Loucy (cell line): ENCODE measurements around the gene FDCSP.

Source experiments
- H2AFZ ChIP-seq: fragments of 200-600 bp; sonication (generic); 2 replicates; pipeline ENCODE4 v1.6.0; 2016; ENCODE audit warnings: antibody characterized with exemption, mild to moderate bottlenecking, low read length, moderate library complexity
- H3F3A ChIP-seq: fragments of 200-600 bp; 2 replicates; pipeline ENCODE4 v1.6.0; 2016; ENCODE audit warnings: antibody characterized with exemption, low read depth, mild to moderate bottlenecking
- H3K27me3 ChIP-seq: fragments of 200-600 bp; sonication (generic); 2 replicates; pipeline ENCODE4 v1.6.1; 2014; ENCODE audit warnings: low read length, mild to moderate bottlenecking; ENCODE audit not compliant: insufficient read depth, poor library complexity, severe bottlenecking
- H3K36me3 ChIP-seq: fragments of 200-600 bp; sonication (generic); 2 replicates; pipeline ENCODE4 v1.6.1; 2016; ENCODE audit warnings: low read length; ENCODE audit not compliant: insufficient read depth
- H3K4me1 ChIP-seq: fragments of 200-600 bp; sonication (generic); 2 replicates; pipeline ENCODE4 v1.5.1; 2014; ENCODE audit warnings: low read length, mild to moderate bottlenecking; ENCODE audit not compliant: insufficient read depth, poor library complexity, severe bottlenecking
- H3K4me2 ChIP-seq: fragments of 200-600 bp; sonication (generic); 2 replicates; pipeline ENCODE4 v1.6.0; 2014; ENCODE audit warnings: antibody characterized with exemption, low read length, low read depth, mild to moderate bottlenecking; ENCODE audit not compliant: poor library complexity, severe bottlenecking
- H3K4me3 ChIP-seq: fragments of 200-600 bp; sonication (generic); 2 replicates; pipeline ENCODE4 v1.5.1; 2014; ENCODE audit warnings: low read length, mild to moderate bottlenecking, mixed read lengths; ENCODE audit not compliant: poor library complexity, severe bottlenecking
- H3K79me2 ChIP-seq: fragments of 200-600 bp; sonication (generic); 2 replicates; pipeline ENCODE4 v1.6.1; 2014; ENCODE audit warnings: low read length; ENCODE audit not compliant: insufficient read depth
- H3K9ac ChIP-seq: fragments of 200-600 bp; sonication (generic); 2 replicates; pipeline ENCODE4 v1.6.0; 2014; ENCODE audit warnings: mild to moderate bottlenecking, low read depth, low read length, moderate library complexity; ENCODE audit not compliant: poor library complexity, severe bottlenecking
- H3K9me2 ChIP-seq: fragments of 200-600 bp; sonication (generic); replicated peaks from 2 replicates; pipeline ENCODE4 v1.6.1; 2016; ENCODE audit warnings: low read depth, low read length, mixed read lengths
- H3K9me3 ChIP-seq: fragments of 200-600 bp; sonication (generic); 2 replicates; pipeline ENCODE4 v1.6.1; 2014; ENCODE audit warnings: mild to moderate bottlenecking, antibody characterized with exemption, low read length, low read depth; ENCODE audit not compliant: insufficient read depth
- H4K20me1 ChIP-seq: fragments of 200-600 bp; sonication (generic); 2 replicates; pipeline ENCODE4 v1.6.0; 2014; ENCODE audit warnings: antibody characterized with exemption, low read length, mild to moderate bottlenecking; ENCODE audit not compliant: insufficient read depth, poor library complexity, severe bottlenecking
- CTCF ChIP-seq: fragments of 200-600 bp; sonication (generic); conservative IDR thresholded peaks from 2 replicates; pipeline ENCODE4 v1.5.1; 2014; ENCODE audit warnings: mild to moderate bottlenecking, antibody characterized with exemption, low read length
- EZH2phosphoT487 ChIP-seq: fragments of 200-600 bp; IDR thresholded peaks from 2 replicates; pipeline ENCODE4 v1.6.1; 2018; ENCODE audit warnings: antibody characterized with exemption, mild to moderate bottlenecking, moderate library complexity, borderline replicate concordance

FDCSP gene

GRCh38 chr4:70179811-70180210, 46.1 kb upstream of the FDCSP start:
- Histone ChIP-seq H3K4me3 (no peak overlapping the region), H3K9me3 (no peaks in the 10 kb centered on the region), H3F3A (no peaks in the 10 kb centered on the region), H3K27me3 (no peaks in the 10 kb centered on the region), H4K20me1 (no peaks in the 10 kb centered on the region), H2AFZ (no peak overlapping the region), H3K9me2 (no peaks in the 10 kb centered on the region), H3K4me2 (no peak overlapping the region), H3K9ac (no peak overlapping the region), H3K79me2 (no peaks in the 10 kb centered on the region), H3K36me3 (no peaks in the 10 kb centered on the region), H3K4me1 (no peaks in the 10 kb centered on the region)
- TF ChIP-seq EZH2phosphoT487 (no peak), CTCF (no peak)

GRCh38 chr4:70181864-70182263, 44.1 kb upstream of the FDCSP start:
- Histone ChIP-seq H3K79me2 (no peaks in the 10 kb centered on the region), H3K4me1 (no peaks in the 10 kb centered on the region), H3K27me3 (no peaks in the 10 kb centered on the region), H3K9ac (no peak overlapping the region), H3F3A (no peaks in the 10 kb centered on the region), H3K36me3 (no peaks in the 10 kb centered on the region), H3K4me3 (no peak overlapping the region), H3K9me3 (no peaks in the 10 kb centered on the region), H3K9me2 (no peaks in the 10 kb centered on the region), H4K20me1 (no peaks in the 10 kb centered on the region), H3K4me2 (no peak overlapping the region), H2AFZ (no peak overlapping the region)
- no peak for TF ChIP-seq EZH2phosphoT487
- no peak for TF ChIP-seq CTCF

- no peaks in the 10 kb centered on the region for H3K9me3 ChIP-seq
- H3K4me1 ChIP-seq: no peaks in the 10 kb centered on the region
- H4K20me1 ChIP-seq: no peaks in the 10 kb centered on the region
- no peaks in the 10 kb centered on the region for H3F3A ChIP-seq
- H3K4me3 ChIP-seq: no peak overlapping the region
- no peaks in the 10 kb centered on the region for H3K79me2 ChIP-seq
- no peaks in the 10 kb centered on the region for H3K36me3 ChIP-seq
- no peak overlapping the region for H3K4me2 ChIP-seq
- H2AFZ ChIP-seq: no peak overlapping the region
- H3K9ac ChIP-seq: no peak overlapping the region
- no peaks in the 10 kb centered on the region for H3K9me2 ChIP-seq
- TF ChIP-seq EZH2phosphoT487 (no peak), CTCF (no peak)
- no peaks in the 10 kb centered on the region for H3K27me3 ChIP-seq
Observed at GRCh38 chr4:70182517-70183167, 43.3 kb upstream of the FDCSP start.
